GM21786 (cell line): ENCODE measurements around the gene OR4N5.
"Not testable (repeated sequence)": the region's sequence is repeated elsewhere in the genome, so short reads cannot be mapped to it uniquely, and the experiment has no call there.

Experiments used
- ATAC-seq: cut with Tn5 transposase; IDR thresholded peaks from one replicate; pipeline ENCODE4 v1.9.1; 2021; ENCODE audit not compliant: unreplicated experiment

The OR4N5 gene

GRCh38 chr14:20138520-20138919 lies at the start of gene OR4N5:
Gene OR4N5, plus strand, starts transcription at chr14:20138820. Its CDS starts 4,916 bp downstream, at chr14:20143736.
- no peak for ATAC-seq

- no peak for ATAC-seq
Observed at GRCh38 chr14:20092050-20092449, 46.6 kb upstream of the OR4N5 start.

GRCh38 chr14:20093442-20093841 lies 45.2 kb upstream of the OR4N5 start:
- no peak for ATAC-seq

GRCh38 chr14:20098926-20099770 lies 39.5 kb upstream of the OR4N5 start:
- ATAC-seq: not testable (repeated sequence)

- no peak for ATAC-seq
Observed at GRCh38 chr14:20110438-20110837, 28.2 kb upstream of the OR4N5 start, which contains the start of gene OR4K17. Gene OR4K17, plus strand, starts transcription at chr14:20110739. Its CDS starts 6,761 bp downstream, at chr14:20117500.

GRCh38 chr14:20112321-20112720 lies 26.3 kb upstream of the OR4N5 start:
- no peak for ATAC-seq

GRCh38 chr14:20116748-20117147 lies 21.9 kb upstream of the OR4N5 start:
- ATAC-seq: no peak

- ATAC-seq: no peak
Observed at GRCh38 chr14:20118795-20119194, 19.8 kb upstream of the OR4N5 start.

GRCh38 chr14:20143911-20144310 lies 5.3 kb downstream of the OR4N5 start:
- no peak for ATAC-seq

GRCh38 chr14:20144820-20145219 lies 6.2 kb downstream of the OR4N5 start:
- ATAC-seq: no peak

GRCh38 chr14:20164462-20164861 lies 25.8 kb downstream of the OR4N5 start:
- ATAC-seq: no peak

GRCh38 chr14:20167091-20167490 lies 28.5 kb downstream of the OR4N5 start:
- no peak for ATAC-seq

GRCh38 chr14:20169852-20170251 lies 31.2 kb downstream of the OR4N5 start:
- not testable (repeated sequence) for ATAC-seq

GRCh38 chr14:20174205-20174604 lies 35.6 kb downstream of the OR4N5 start:
- ATAC-seq: not testable (repeated sequence)

- no peak for ATAC-seq
Observed at GRCh38 chr14:20176330-20176729, 37.7 kb downstream of the OR4N5 start.

GRCh38 chr14:20177433-20177974 lies 38.9 kb downstream of the OR4N5 start:
- no peak for ATAC-seq

- no peak for ATAC-seq
Observed at GRCh38 chr14:20179218-20179617, 40.6 kb downstream of the OR4N5 start.

GRCh38 chr14:20179880-20180279 lies 41.3 kb downstream of the OR4N5 start:
- no peak for ATAC-seq

GRCh38 chr14:20180486-20180885 lies 41.9 kb downstream of the OR4N5 start:
- no peak for ATAC-seq

GRCh38 chr14:20184181-20184580 lies 45.6 kb downstream of the OR4N5 start:
- no peak for ATAC-seq

- no peak for ATAC-seq
Observed at GRCh38 chr14:20190596-20190995, 52.0 kb downstream of the OR4N5 start, which contains the start of gene OR11G2. Gene OR11G2, plus strand, starts transcription at chr14:20190896. Its CDS starts 6,542 bp downstream, at chr14:20197438.

- no peak for ATAC-seq
Observed at GRCh38 chr14:20191396-20191795, 52.8 kb downstream of the OR4N5 start.
